ENCODE results near the gene HSPG2.

- TF ChIP-seq CTCF (IDR thresholded peaks at IDR 0.05 in 8 of 11, conservative IDR thresholded peaks at IDR 0.05 in 3 of 11) (no peak), POLR2A (IDR thresholded peaks at IDR 0.05) (no peak)
Measured at GRCh38 chr1:21870611-21871010, 66.5 kb downstream of the HSPG2 start.

All from spleen (tissue), 7 donors.